ENCODE data around the gene DDX31.
"Not testable (repeated sequence)": the region's sequence is repeated elsewhere in the genome, so short reads cannot be mapped to it uniquely, and the experiment has no call there.

Gene DDX31

DNA sequence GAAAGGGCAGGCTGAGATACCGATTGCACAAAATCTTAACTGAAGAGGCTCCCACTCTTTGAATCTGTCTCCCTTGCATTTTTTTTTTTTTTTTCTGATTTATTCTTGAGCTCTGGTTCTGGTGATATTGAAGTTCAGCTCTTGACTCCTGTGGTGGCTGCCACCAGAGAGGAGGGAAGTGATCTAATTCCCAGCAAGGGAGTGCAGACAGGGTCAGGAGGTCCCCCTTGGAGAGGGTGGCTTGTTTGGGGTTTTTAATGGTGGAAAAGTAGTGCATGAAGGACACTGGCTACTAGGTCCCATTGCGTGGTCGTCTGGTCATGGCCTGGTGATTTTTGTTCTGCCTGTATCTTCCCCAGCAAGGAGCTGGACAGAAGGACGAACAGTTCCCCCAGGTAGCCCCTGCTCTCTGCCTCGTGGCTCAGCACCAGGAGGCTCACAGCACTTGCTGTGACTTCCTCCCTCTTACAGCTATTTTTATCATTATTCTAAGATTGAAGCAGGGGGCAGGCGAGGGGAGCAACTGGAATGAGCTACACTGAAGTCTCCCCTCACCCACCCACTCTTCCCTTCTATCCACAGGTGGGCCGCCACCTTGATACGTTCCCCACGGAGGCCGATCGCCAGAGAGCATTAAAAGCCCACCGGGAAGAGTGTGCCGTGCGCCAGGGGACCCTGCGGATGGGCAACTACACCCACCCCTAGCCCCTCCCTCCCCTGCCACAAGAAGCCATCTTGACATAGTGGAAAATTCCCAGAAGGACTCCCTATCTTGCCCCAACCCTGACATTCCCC lies 97.8 kb downstream of the DDX31 start:
- POLR2A ChIA-PET = no interaction called here
- DNase-seq (ENCODE audit: extremely low spot score) = no peak
- TF ChIP-seq ELF4 (IDR thresholded peaks at IDR 0.05) (no peak), TARDBP (IDR thresholded peaks at IDR 0.05) (no peak), LEF1 (IDR thresholded peaks at IDR 0.05; ENCODE audit: borderline replicate concordance) (no peak), CTBP1 (IDR thresholded peaks at IDR 0.05; ENCODE audit: borderline replicate concordance) (no peak), FOXK2 (IDR thresholded peaks at IDR 0.05) (no peak), SP1 (IDR thresholded peaks at IDR 0.05) (no peak)
- CTCF ChIA-PET = interaction anchor here (0.5 to 0.6 kb wide), 2 partner anchors 64 to 183 kb away, joined by 3 read pairs; no protein-coding TSS in a partner anchor

DNA sequence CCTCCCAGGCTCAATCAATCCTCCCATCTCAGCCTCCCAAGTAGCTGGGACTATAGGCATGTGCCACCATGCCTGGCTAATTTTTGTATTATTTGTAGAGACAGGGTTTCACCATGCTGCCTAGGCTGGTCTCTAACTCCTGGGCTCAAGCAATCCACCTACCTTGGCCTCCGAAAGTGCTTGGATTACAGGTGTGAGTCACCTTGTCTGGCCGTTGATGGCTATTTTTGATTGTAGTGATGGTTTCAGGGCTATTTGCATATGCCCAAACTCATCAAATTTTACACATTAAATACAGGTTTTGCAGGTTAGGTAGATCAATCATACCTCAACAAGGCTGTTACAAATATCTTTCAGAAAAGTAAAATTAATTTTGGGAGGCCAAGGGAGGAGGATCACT lies 101.0 kb downstream of the DDX31 start:
- DNase-seq (ENCODE audit: extremely low spot score); POLR2A ChIA-PET: not testable (repeated sequence)
- CTCF ChIA-PET = interaction anchor here (0.6 kb wide), 1 partner anchor 331 kb away, joined by 3 read pairs; no protein-coding TSS in a partner anchor

DNA sequence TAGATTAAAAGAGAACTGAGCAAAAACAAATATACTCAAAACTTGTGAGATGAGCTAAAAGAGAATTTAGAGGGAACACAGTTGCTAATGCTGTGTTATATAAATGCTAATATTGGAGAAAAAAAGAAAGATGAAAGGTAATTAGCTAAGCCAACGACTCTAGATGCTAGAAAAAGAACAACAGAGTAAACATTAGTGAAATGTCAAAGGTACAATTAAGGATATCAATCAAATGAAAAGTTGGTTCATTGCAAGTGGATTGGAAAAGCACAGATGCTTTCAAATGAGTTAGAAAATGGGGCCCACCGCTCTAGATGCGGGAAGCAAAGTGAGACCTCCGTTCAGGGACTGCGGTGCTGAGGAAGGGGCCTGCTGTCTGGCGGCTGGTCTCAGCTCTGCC lies 105.3 kb downstream of the DDX31 start:
- DNase-seq (ENCODE audit: extremely low spot score) = no peak
- ChIA-PET POLR2A (no interaction called here), CTCF (no interaction called here)
- TF ChIP-seq FOXK2 (IDR thresholded peaks at IDR 0.05) (no peak), BHLHE40 (IDR thresholded peaks at IDR 0.05; ENCODE audit: borderline replicate concordance) (no peak), TARDBP (IDR thresholded peaks at IDR 0.05) (no peak), LEF1 (IDR thresholded peaks at IDR 0.05; ENCODE audit: borderline replicate concordance) (no peak), ELF4 (IDR thresholded peaks at IDR 0.05) (no peak), NFRKB (IDR thresholded peaks at IDR 0.05) (no peak), SP1 (IDR thresholded peaks at IDR 0.05) (no peak), HDGF (IDR thresholded peaks at IDR 0.05; ENCODE audit: borderline replicate concordance) (no peak), SUZ12 (IDR thresholded peaks at IDR 0.05) (no peak), FOXA1 (IDR thresholded peaks at IDR 0.05) (no peak), CTBP1 (IDR thresholded peaks at IDR 0.05; ENCODE audit: borderline replicate concordance) (no peak), L3MBTL2 (conservative IDR thresholded peaks at IDR 0.05) (no peak), FOXM1 (IDR thresholded peaks at IDR 0.05; ENCODE audit: borderline replicate concordance) (no peak)
- TF ChIP-seq, protein P1, sequence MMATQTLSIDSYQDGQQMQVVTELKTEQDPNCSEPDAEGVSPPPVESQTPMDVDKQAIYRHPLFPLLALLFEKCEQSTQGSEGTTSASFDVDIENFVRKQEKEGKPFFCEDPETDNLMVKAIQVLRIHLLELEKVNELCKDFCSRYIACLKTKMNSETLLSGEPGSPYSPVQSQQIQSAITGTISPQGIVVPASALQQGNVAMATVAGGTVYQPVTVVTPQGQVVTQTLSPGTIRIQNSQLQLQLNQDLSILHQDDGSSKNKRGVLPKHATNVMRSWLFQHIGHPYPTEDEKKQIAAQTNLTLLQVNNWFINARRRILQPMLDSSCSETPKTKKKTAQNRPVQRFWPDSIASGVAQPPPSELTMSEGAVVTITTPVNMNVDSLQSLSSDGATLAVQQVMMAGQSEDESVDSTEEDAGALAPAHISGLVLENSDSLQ (IDR thresholded peaks at IDR 0.05) = no peak

DNA sequence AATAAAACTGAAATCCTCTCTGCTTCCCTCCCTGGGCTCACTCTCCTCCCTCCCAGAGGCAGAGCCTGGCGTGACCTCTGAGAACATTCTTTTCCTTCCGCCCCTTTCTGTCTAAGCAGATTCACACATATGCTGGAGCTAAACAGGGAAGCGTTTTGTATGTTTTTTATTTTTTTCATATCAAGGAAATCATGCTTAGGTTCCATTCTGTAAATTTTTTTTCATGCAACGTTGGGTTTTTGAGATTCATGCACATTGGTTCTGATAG lies 107.5 kb downstream of the DDX31 start:
- ChIA-PET POLR2A (no interaction called here), CTCF (no interaction called here)
- no peak for TF ChIP-seq SUZ12 (IDR thresholded peaks at IDR 0.05)
- no peak for TF ChIP-seq ZNF384 (IDR thresholded peaks at IDR 0.05)
- TF ChIP-seq FOXK2 (IDR thresholded peaks at IDR 0.05) = no peak
- no peak for TF ChIP-seq HDGF (IDR thresholded peaks at IDR 0.05; ENCODE audit: borderline replicate concordance)
- TF ChIP-seq CTBP1 (IDR thresholded peaks at IDR 0.05; ENCODE audit: borderline replicate concordance) = no peak
- no peak for TF ChIP-seq FOXM1 (IDR thresholded peaks at IDR 0.05; ENCODE audit: borderline replicate concordance)
- TF ChIP-seq TARDBP (IDR thresholded peaks at IDR 0.05) = no peak
- DNase-seq (ENCODE audit: extremely low spot score) = no peak

DNA sequence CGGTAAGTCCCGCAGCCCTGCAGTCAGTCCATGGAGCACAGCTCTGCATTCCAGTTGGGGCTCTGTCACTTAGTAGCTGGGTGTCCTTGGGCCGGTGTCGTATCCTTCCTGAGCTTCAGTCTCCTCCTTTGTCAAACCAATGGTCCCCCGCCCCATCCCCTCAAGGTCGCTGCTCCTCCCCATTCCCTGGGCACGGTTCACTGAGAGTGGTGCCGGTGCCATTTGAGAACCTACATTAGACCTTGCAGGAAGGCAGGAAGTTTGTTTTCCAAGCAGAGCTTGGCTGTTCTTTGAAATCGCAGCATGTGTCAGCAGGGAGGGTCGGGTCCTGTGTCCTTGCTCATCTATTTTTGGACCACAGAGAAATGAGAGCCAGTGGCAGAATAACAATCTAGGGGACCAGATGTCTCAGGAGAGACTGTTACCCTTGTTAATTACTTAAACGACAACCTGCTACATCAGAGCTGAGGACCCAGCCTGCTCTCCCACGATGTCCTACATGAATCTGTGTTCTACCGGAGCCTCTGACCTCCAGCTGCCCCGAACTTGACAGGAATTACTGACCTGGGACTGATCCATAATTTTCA lies 109.1 kb downstream of the DDX31 start:
- ChIA-PET POLR2A (interaction anchor here (1.0 kb wide), 1 partner anchor 11 kb away, joined by 3 read pairs; no protein-coding TSS in a partner anchor), CTCF (no interaction called here)
- DNase-seq (ENCODE audit: extremely low spot score) = no peak
- TF ChIP-seq FOXM1 (IDR thresholded peaks at IDR 0.05; ENCODE audit: borderline replicate concordance) (no peak), SUZ12 (IDR thresholded peaks at IDR 0.05) (no peak)

DNA sequence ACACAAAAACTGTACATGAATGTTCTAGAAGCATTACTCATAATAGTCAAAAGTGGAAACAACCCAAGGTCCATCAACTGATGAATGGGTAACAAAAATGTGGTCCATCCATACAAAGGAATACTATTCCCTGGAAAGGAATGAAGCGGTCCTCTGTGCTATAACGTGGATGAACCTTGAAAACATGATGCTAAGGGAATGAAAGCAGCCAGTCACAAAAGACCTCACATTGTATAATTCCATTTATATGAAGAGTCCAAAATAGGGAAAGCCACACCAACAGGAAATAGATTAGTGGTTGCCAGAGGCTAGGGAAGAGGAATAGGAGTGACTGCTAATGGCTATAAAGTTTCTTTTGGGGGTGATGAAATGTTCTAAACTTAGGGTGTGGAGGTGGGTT lies 110.1 kb downstream of the DDX31 start:
- ChIA-PET CTCF (no interaction called here), POLR2A (interaction anchor here (1.0 kb wide), 1 partner anchor 10 kb away, joined by 3 read pairs; no protein-coding TSS in a partner anchor)
- no peak for DNase-seq (ENCODE audit: extremely low spot score)
- TF ChIP-seq ZNF384 (IDR thresholded peaks at IDR 0.05) (no peak), ARNT (IDR thresholded peaks at IDR 0.05) (no peak), FOXM1 (IDR thresholded peaks at IDR 0.05; ENCODE audit: borderline replicate concordance) (no peak), BHLHE40 (IDR thresholded peaks at IDR 0.05; ENCODE audit: borderline replicate concordance) (no peak), HDGF (IDR thresholded peaks at IDR 0.05; ENCODE audit: borderline replicate concordance) (no peak), SP1 (IDR thresholded peaks at IDR 0.05) (no peak), LEF1 (IDR thresholded peaks at IDR 0.05; ENCODE audit: borderline replicate concordance) (no peak), NFRKB (IDR thresholded peaks at IDR 0.05) (no peak), TARDBP (IDR thresholded peaks at IDR 0.05) (no peak), ELF4 (IDR thresholded peaks at IDR 0.05) (no peak), FOXA1 (IDR thresholded peaks at IDR 0.05) (no peak), SUZ12 (IDR thresholded peaks at IDR 0.05) (no peak), L3MBTL2 (conservative IDR thresholded peaks at IDR 0.05) (no peak), FOXK2 (IDR thresholded peaks at IDR 0.05) (no peak), CTBP1 (IDR thresholded peaks at IDR 0.05; ENCODE audit: borderline replicate concordance) (no peak)
- TF ChIP-seq, protein P1 (IDR thresholded peaks at IDR 0.05) = no peak

DNA sequence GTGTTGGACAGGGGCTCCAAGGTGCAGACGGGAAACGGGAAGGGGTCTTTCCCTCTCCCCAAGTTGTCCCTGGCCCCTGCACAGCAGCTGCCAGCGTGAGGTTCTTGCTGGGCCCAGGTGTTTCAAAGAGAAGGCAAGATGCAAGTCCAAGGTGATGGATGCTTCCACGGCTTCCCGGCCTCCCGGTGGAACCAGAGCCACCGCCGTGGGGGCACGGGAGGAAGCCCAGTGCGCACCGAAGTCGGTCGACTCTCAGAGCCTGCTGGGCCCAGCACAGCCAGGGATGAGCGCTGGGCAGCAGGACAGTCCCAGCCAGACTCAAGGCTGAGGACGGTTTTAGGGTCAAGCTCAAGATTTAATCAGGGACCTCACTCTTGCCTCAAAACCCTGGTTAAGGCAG lies 112.6 kb downstream of the DDX31 start:
- TF ChIP-seq SP1 (IDR thresholded peaks at IDR 0.05) (no peak), SUZ12 (IDR thresholded peaks at IDR 0.05) (no peak), TARDBP (IDR thresholded peaks at IDR 0.05) (no peak), CTBP1 (IDR thresholded peaks at IDR 0.05; ENCODE audit: borderline replicate concordance) (no peak), HDGF (IDR thresholded peaks at IDR 0.05; ENCODE audit: borderline replicate concordance) (no peak), NFRKB (IDR thresholded peaks at IDR 0.05) (no peak), FOXM1 (IDR thresholded peaks at IDR 0.05; ENCODE audit: borderline replicate concordance) (no peak), LEF1 (IDR thresholded peaks at IDR 0.05; ENCODE audit: borderline replicate concordance) (no peak), ELF4 (IDR thresholded peaks at IDR 0.05) (no peak), BHLHE40 (IDR thresholded peaks at IDR 0.05; ENCODE audit: borderline replicate concordance) (no peak), ZNF384 (IDR thresholded peaks at IDR 0.05) (no peak), ARNT (IDR thresholded peaks at IDR 0.05) (no peak), L3MBTL2 (conservative IDR thresholded peaks at IDR 0.05) (no peak), FOXA1 (IDR thresholded peaks at IDR 0.05) (no peak), FOXK2 (IDR thresholded peaks at IDR 0.05) (no peak)
- TF ChIP-seq, protein P1 (IDR thresholded peaks at IDR 0.05) = no peak
- no peak for DNase-seq (ENCODE audit: extremely low spot score)
- CTCF ChIA-PET = interaction anchor here (1.0 kb wide), 1 partner anchor 10 kb away, joined by 6 read pairs; no protein-coding TSS in a partner anchor
- POLR2A ChIA-PET = no interaction called here

All from HEK293T (cell line).